ENCODE measurements around the gene SDF2. TPM values are rescaled to one million over a fixed set of nuclear protein-coding genes. Genes with fewer than 3 reads are reported as not detected.

Gene SDF2
- total RNA-seq, 2 donors from 2014 or later = 52.3 to 53.1 TPM

GRCh38 chr17:28702026-28702751 lies 40.5 kb upstream of the SDF2 start:
- H3K27ac ChIP-seq = no peak overlapping the region
- DNase-seq (ENCODE audit: low spot score) = no peak
- H3K27me3 ChIP-seq (replicated peaks; ENCODE audit: insufficient read depth) = no peaks in the 10 kb centered on the region
- H3K36me3 ChIP-seq = peaks cover 56% of the 10 kb centered on the region
- no peaks in the 10 kb centered on the region for H3K4me1 ChIP-seq (ENCODE audit: control insufficient read depth in 1 of 2, low read depth in 2 of 2)
- H3K4me3 ChIP-seq = no peak overlapping the region
- no peaks in the 10 kb centered on the region for H3K9me3 ChIP-seq
- ATAC-seq (ENCODE audit: insufficient number of reproducible peaks, low FRiP score, low read depth) = no peak
- no peak for TF ChIP-seq CTCF (IDR thresholded peaks at IDR 0.05)

- H3K27ac ChIP-seq = no peak overlapping the region
- no peak for DNase-seq (ENCODE audit: low spot score)
- no peaks in the 10 kb centered on the region for H3K27me3 ChIP-seq (replicated peaks; ENCODE audit: insufficient read depth)
- H3K4me3 ChIP-seq = no peak overlapping the region
- no peaks in the 10 kb centered on the region for H3K4me1 ChIP-seq (ENCODE audit: control insufficient read depth in 1 of 2, low read depth in 2 of 2)
- no peak for TF ChIP-seq CTCF (IDR thresholded peaks at IDR 0.05)
- H3K36me3 ChIP-seq = peaks cover 68% of the 10 kb centered on the region
- no peak for ATAC-seq (ENCODE audit: insufficient number of reproducible peaks, low FRiP score, low read depth)
- H3K9me3 ChIP-seq = no peaks in the 10 kb centered on the region
These were observed 39.3 kb upstream of the SDF2 start for GRCh38 chr17:28700830-28701492.

DNA sequence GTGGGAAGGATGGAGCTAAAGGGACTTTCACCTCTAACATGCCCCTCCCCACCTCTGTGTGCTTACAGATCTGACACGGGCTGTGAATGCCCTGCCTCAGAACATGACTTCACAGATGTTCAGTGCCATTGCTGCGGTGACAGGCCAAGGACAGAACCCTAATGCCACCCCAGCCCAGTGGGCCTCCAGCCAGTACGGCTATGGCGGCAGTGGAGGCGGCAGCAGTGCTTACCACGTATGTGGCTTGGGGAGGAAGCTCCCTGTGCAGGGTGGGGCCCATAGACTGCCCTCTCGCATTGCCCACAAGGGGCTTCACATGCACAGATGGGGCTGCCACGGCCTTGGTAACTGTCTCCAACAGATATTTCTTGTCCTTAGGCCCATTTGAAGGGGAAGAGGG lies 38.6 kb upstream of the SDF2 start:
- Histone ChIP-seq H3K4me1 (ENCODE audit: control insufficient read depth in 1 of 2, low read depth in 2 of 2) (no peaks in the 10 kb centered on the region), H3K4me3 (no peak overlapping the region), H3K27me3 (replicated peaks; ENCODE audit: insufficient read depth) (no peaks in the 10 kb centered on the region), H3K27ac (no peak overlapping the region), H3K36me3 (peaks cover 75% of the 10 kb centered on the region), H3K9me3 (no peaks in the 10 kb centered on the region)
- TF ChIP-seq CTCF (IDR thresholded peaks at IDR 0.05) = no peak
- DNase-seq (ENCODE audit: low spot score) = no peak
- no peak for ATAC-seq (ENCODE audit: insufficient number of reproducible peaks, low FRiP score, low read depth)

DNA sequence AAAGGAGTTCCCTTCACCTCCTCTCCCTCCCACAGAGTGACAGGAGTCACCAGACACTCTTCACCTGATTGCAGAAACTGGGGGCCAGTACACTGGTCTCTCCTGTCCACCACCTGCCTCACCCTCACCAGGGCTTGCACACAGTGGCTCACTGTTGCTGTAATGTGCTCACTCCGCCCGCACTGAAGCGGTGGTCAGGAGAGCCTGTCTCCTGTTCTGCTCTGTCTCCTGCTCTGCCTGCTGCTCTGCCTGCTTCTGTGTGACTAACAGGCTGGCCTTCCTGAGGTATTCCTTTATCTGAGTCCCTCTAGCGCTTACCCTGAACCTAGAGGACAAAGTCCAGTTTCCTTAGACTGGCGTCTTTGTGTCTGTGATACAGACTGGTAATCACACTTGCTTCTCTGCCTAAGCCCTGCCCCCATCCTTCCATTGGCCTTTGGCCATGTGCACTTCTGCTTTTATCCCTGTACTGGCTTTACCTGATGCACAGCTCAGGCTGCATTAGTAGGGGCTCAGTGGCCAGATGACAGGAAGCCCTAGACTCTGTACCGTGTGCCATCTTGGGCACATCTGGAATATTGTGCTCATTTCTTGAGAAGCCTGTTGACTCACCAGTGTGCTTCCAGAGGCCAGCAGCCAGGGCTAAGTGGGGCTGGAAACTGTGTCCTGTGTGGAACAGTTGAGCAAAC lies 36.7 kb upstream of the SDF2 start:
- Histone ChIP-seq H3K4me3 (no peak overlapping the region), H3K27ac (no peak overlapping the region), H3K27me3 (replicated peaks; ENCODE audit: insufficient read depth) (no peaks in the 10 kb centered on the region), H3K4me1 (ENCODE audit: control insufficient read depth in 1 of 2, low read depth in 2 of 2) (no peaks in the 10 kb centered on the region), H3K9me3 (no peaks in the 10 kb centered on the region), H3K36me3 (peaks cover 92% of the 10 kb centered on the region)
- TF ChIP-seq CTCF (IDR thresholded peaks at IDR 0.05) = no peak
- DNase-seq (ENCODE audit: low spot score) (no peak), ATAC-seq (ENCODE audit: insufficient number of reproducible peaks, low FRiP score, low read depth) (no peak)

- Histone ChIP-seq H3K27ac (no peak overlapping the region), H3K4me3 (no peak overlapping the region), H3K9me3 (no peaks in the 10 kb centered on the region), H3K36me3 (peaks cover 85% of the 10 kb centered on the region), H3K4me1 (ENCODE audit: control insufficient read depth in 1 of 2, low read depth in 2 of 2) (no peaks in the 10 kb centered on the region), H3K27me3 (replicated peaks; ENCODE audit: insufficient read depth) (no peaks in the 10 kb centered on the region)
- ATAC-seq (ENCODE audit: insufficient number of reproducible peaks, low FRiP score, low read depth) (no peak), DNase-seq (ENCODE audit: low spot score) (no peak)
- TF ChIP-seq CTCF (IDR thresholded peaks at IDR 0.05) = no peak
These were observed 32.2 kb upstream of the SDF2 start for GRCh38 chr17:28693869-28694268.

Measured in thoracic aorta (tissue), 2 donors.